IPS DF 6.9 (cell line): ENCODE data around the gene EXOC3L4.

Source experiments
- DNase-seq: peaks from one replicate; pipeline ENCODE4 v3.0.0-alpha.2; 2013; ENCODE audit warnings: low read depth, low spot score
- H3K27ac ChIP-seq: one replicate; pipeline ENCODE4 v1.5.1; 2013; ENCODE audit warnings: low read length, control low read depth
- H3K27me3 ChIP-seq: 2 replicates; pipeline ENCODE4 v1.6.1; 2013; ENCODE audit warnings: mild to moderate bottlenecking, low read length; ENCODE audit not compliant: control insufficient read depth, insufficient read depth
- H3K36me3 ChIP-seq: 2 replicates; pipeline ENCODE4 v1.6.1; 2013; ENCODE audit warnings: low read length; ENCODE audit not compliant: control insufficient read depth, insufficient read depth
- H3K4me1 ChIP-seq: 2 replicates; pipeline ENCODE4 v1.6.1; 2013; ENCODE audit warnings: low read length; ENCODE audit not compliant: control insufficient read depth, insufficient read depth
- H3K4me3 ChIP-seq: 2 replicates; pipeline ENCODE4 v1.5.1; 2013; ENCODE audit warnings: mild to moderate bottlenecking, low read length
- H3K9me3 ChIP-seq: 2 replicates; pipeline ENCODE4 v1.6.1; 2013; ENCODE audit warnings: low read length, inconsistent platforms; ENCODE audit not compliant: control insufficient read depth, insufficient read depth
- WGBS: extraction: QIAGEN DNeasy Blood & Tissue Kit; methylation state at CpG from one replicate; pipeline ENCODE4 v1.1.7; 2013; ENCODE audit warnings: mixed read lengths, missing lambda C conversion rate; ENCODE audit not compliant: insufficient read length, insufficient coverage; 5-methylcytosine and 5-hydroxymethylcytosine counted together

Gene EXOC3L4

GRCh38 chr14:103123634-103124500, 29.3 kb downstream of the EXOC3L4 start:
- H3K4me3 ChIP-seq: peak overlapping the region; percentile 28; the same call in 1 of the 2 replicates
- no peaks in the 10 kb centered on the region; the same call in 1 of the 2 replicates for H3K27me3 ChIP-seq
- no peaks in the 10 kb centered on the region for H3K9me3 ChIP-seq
- DNase-seq: no peak
- no peaks in the 10 kb centered on the region for H3K36me3 ChIP-seq
- WGBS: no CpG with 5 or more reads among the region's 48 CpGs
- no peak overlapping the region for H3K27ac ChIP-seq
- H3K4me1 ChIP-seq: peaks cover 9% of the 10 kb centered on the region; the same call in 1 of the 2 replicates

DNA sequence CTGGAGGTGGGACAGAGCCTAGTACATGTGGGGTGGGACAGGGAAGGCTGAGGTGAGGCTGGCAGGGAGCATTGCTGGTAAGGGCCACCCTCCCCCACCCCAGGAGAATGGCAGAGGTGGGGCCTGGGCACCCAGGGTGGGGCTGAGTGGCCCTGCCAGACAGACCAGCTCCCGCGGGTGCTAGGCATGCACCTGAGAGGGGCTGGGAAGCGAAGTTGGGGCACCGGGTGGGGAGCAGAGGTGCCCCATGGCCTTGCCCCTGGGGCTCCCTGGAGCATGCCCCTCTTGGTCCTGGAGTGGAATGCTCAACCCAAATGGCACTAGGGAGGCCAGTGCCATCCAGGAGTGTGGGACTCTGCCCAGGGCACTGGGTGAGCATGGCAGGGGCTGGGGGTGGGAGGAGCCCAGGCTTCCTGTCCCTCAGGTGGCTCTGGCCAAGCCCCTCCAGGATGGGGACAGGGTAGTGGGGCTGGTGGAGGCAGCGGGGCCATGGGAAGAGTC, 30.0 kb downstream of the EXOC3L4 start:
- no peaks in the 10 kb centered on the region; the same call in 1 of the 2 replicates for H3K27me3 ChIP-seq
- WGBS: no CpG with 5 or more reads among the region's 5 CpGs
- H3K36me3 ChIP-seq: no peaks in the 10 kb centered on the region
- DNase-seq: no peak
- H3K9me3 ChIP-seq: no peaks in the 10 kb centered on the region
- H3K4me3 ChIP-seq: no peak overlapping the region
- H3K4me1 ChIP-seq: peaks cover 9% of the 10 kb centered on the region; the same call in 1 of the 2 replicates
- no peak overlapping the region for H3K27ac ChIP-seq

- no CpG with 5 or more reads among the region's 13 CpGs for WGBS
- no peak overlapping the region for H3K4me3 ChIP-seq
- no peak for DNase-seq
- no peak overlapping the region for H3K27ac ChIP-seq
- H3K9me3 ChIP-seq: no peaks in the 10 kb centered on the region
- no peaks in the 10 kb centered on the region for H3K36me3 ChIP-seq
- H3K27me3 ChIP-seq: no peaks in the 10 kb centered on the region; the same call in 1 of the 2 replicates
- peaks cover 9% of the 10 kb centered on the region; the same call in 1 of the 2 replicates for H3K4me1 ChIP-seq
These were observed 30.9 kb downstream of the EXOC3L4 start for GRCh38 chr14:103125098-103126070.

- WGBS: no CpG with 5 or more reads among the region's 22 CpGs
- peaks cover 7% of the 10 kb centered on the region; the same call in 1 of the 2 replicates for H3K4me1 ChIP-seq
- DNase-seq: no peak
- no peaks in the 10 kb centered on the region for H3K9me3 ChIP-seq
- no peaks in the 10 kb centered on the region; the same call in 1 of the 2 replicates for H3K27me3 ChIP-seq
- no peak overlapping the region for H3K27ac ChIP-seq
- peak overlapping the region; percentile 16; the same call in 1 of the 2 replicates for H3K4me3 ChIP-seq
- H3K36me3 ChIP-seq: no peaks in the 10 kb centered on the region
These were observed 31.8 kb downstream of the EXOC3L4 start for GRCh38 chr14:103126088-103126872.

DNA sequence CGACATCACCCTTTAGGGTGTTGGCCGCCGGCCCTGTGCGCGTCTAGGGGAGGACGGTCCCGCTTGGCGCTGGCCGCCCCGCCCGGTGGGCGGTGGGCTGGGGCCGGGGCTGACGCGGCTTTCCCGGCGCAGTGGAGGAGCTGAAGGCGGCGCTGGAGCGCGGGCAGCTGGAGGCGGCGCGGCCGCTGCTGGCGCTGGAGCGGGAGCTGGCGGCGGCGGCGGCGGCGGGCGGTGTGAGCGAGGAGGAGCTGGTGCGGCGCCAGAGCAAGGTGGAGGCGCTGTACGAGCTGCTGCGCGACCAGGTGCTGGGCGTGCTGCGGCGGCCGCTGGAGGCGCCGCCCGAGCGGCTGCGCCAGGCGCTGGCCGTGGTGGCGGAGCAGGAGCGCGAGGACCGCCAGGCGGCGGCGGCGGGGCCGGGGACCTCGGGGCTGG, 32.4 kb downstream of the EXOC3L4 start:
- H3K27ac ChIP-seq: no peak overlapping the region
- H3K4me1 ChIP-seq: peaks cover 6% of the 10 kb centered on the region; the same call in 1 of the 2 replicates
- no peak for DNase-seq
- H3K36me3 ChIP-seq: no peaks in the 10 kb centered on the region
- H3K27me3 ChIP-seq: no peaks in the 10 kb centered on the region; the same call in 1 of the 2 replicates
- WGBS: no CpG with 5 or more reads among the region's 62 CpGs
- H3K4me3 ChIP-seq: peak overlapping the region; percentile 16; the same call in 1 of the 2 replicates
- H3K9me3 ChIP-seq: no peaks in the 10 kb centered on the region

- WGBS: no CpG with 5 or more reads among the region's 39 CpGs
- Histone ChIP-seq H3K4me3 (0 out of 2 replicates have a peak overlapping the region, but pooled peaks have one; percentile 5), H3K27me3 (no peaks in the 10 kb centered on the region; the same call in 1 of the 2 replicates), H3K4me1 (peaks cover 5% of the 10 kb centered on the region; the same call in 1 of the 2 replicates), H3K9me3 (no peaks in the 10 kb centered on the region), H3K27ac (no peak overlapping the region), H3K36me3 (no peaks in the 10 kb centered on the region)
- no peak for DNase-seq
These were observed 32.8 kb downstream of the EXOC3L4 start for GRCh38 chr14:103127356-103127755.

GRCh38 chr14:103127861-103128598, 33.5 kb downstream of the EXOC3L4 start:
- Histone ChIP-seq H3K36me3 (peaks cover 4% of the 10 kb centered on the region), H3K27ac (no peak overlapping the region), H3K4me3 (no peak overlapping the region), H3K27me3 (no peaks in the 10 kb centered on the region; the same call in 1 of the 2 replicates), H3K9me3 (no peaks in the 10 kb centered on the region), H3K4me1 (peaks cover 5% of the 10 kb centered on the region; the same call in 1 of the 2 replicates)
- WGBS: no CpG with 5 or more reads among the region's 16 CpGs
- no peak for DNase-seq

GRCh38 chr14:103128631-103129300, 34.2 kb downstream of the EXOC3L4 start:
- no peak for DNase-seq
- H3K4me1 ChIP-seq: peaks cover 5% of the 10 kb centered on the region; the same call in 1 of the 2 replicates
- no peaks in the 10 kb centered on the region for H3K9me3 ChIP-seq
- H3K27ac ChIP-seq: no peak overlapping the region
- no CpG with 5 or more reads among the region's 13 CpGs for WGBS
- no peaks in the 10 kb centered on the region; the same call in 1 of the 2 replicates for H3K27me3 ChIP-seq
- peaks cover 10% of the 10 kb centered on the region for H3K36me3 ChIP-seq
- no peak overlapping the region for H3K4me3 ChIP-seq
